Measurements from ENCODE around the gene ANAPC13.

Gene ANAPC13

DNA sequence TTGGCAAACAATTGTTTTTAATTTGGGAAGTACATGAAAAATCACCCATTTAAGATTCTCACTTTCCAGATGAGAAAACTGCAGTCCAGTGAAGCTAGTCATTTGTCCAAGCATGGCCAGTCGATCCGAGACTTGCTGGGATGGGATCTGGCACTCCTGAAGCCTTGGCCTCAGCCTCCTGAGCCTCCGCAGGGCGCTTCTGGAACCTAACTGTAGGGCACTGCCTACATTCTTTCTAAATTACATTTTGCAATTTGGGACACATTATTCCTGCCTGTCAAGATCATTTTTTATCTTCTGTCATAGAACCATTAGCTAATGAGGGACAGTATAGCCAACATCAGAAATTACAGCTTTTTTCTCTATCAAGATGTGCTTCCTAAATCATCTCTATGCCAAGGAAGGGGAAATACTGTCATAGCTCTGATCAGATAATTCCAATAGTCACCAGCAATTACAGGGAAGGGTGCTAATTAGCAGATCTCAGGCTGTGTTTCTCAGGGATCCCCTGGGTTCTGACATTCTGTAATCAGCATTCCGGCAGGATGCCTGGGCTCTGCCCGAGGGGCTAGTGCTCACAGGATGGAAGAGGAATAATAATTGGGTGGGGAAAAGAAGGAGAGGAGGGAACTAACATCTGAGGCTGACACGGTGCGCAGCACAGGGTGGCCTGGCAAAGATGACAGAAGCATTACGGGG lies 28.3 kb downstream of the ANAPC13 start:
- no peak for DNase-seq (ENCODE audit: low read depth, low spot score)

DNA sequence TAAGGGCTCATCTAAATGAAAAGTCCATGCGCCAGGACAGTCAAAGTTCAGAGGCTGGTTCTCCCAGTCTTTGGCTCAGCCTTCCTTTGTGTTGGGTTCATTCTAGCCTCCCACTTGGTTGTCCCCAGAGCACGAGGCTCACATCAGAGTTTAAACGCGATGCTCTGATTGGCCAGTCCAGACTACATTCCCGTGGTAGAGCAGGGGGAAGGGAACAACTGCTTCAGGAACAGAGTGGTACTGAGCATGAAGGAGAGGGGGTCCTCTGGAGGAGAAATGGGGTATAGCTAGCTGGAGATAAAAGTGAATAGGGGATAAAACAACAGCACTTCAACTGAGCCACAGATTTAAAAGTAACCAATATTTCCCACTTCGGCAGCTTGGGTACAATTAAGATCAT lies 32.2 kb downstream of the ANAPC13 start:
- peak; percentile 16 for DNase-seq (ENCODE audit: low read depth, low spot score)

DNA sequence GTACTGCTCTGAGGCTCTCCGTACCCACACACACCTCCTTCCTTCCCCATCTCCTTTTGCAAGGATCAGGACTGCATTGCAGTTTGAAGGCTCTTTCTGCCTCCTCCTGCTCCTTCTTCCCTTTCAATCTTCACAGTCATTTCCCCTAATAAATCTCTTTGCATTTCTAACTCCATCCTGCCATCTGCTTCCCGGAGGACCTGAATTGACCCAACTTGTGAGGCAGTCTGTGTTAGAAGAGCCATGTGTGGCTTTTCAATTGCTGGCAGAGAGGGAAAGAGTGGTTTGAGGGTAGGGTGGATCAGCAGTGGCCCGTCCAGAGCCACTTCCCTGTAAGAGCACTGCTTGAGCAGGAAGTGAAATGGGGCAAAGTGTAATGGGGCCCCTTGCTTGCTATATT lies 35.8 kb downstream of the ANAPC13 start:
- no peak for DNase-seq (ENCODE audit: low read depth, low spot score)

DNA sequence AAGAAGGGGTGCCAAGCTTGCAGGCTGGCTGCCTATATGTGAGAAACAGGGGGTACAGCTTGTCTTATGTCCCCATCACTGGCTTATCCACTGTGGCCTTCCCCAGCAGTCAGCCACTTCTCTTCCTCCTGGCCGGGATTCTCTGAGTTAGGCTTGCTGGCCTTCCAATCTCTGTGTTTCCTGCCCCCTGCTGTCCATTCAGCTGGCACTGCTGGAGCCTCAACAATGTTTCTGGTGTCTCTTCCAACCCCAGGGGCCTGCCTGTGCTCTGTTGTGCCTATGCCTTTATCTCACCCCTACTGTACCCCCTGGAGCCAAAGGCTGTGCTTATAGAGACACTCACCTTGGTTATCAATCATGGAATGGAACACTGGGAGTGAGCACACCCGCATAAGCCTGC lies 36.5 kb downstream of the ANAPC13 start:
- DNase-seq (ENCODE audit: low read depth, low spot score) = peak; percentile 44

DNA sequence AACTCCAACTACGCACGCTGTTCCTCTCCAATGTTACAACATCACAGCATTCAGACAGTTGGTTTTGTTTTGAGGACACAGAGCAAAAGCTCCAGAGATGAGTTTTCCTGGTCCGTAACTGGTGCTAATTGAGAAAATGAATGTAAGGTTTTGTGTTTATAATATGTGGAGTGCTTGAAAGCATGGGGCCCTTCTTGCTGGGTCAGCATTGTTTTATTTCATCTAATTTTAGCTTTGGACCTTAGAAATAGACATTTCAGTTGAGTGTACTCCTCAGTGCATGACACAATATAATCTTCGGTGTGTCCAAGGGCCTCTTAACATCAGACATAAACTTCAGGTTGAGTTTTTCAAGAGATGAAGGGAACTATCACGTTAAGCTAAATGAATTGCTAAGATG lies 37.1 kb downstream of the ANAPC13 start:
- no peak for DNase-seq (ENCODE audit: low read depth, low spot score)

DNA sequence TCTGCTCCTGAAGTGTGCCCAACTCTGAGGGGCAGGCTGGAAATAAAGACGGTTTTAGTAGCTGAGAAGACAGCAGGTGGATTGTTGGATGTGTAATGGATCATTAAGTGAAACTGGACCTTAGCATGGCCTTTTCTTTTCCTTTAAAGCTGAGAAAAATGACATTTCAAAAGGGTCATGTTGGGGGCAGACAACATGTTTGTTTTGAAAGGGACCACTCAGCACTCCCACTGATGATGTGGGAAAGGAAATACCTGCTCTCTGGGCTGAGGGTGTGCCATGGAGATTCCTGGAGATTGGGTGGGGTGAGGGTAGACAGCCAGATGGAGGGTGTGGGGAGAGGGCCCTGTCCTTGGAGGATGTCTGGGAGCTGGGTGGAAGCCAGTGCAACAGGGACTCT lies 38.4 kb downstream of the ANAPC13 start:
- no peak for DNase-seq (ENCODE audit: low read depth, low spot score)

DNA sequence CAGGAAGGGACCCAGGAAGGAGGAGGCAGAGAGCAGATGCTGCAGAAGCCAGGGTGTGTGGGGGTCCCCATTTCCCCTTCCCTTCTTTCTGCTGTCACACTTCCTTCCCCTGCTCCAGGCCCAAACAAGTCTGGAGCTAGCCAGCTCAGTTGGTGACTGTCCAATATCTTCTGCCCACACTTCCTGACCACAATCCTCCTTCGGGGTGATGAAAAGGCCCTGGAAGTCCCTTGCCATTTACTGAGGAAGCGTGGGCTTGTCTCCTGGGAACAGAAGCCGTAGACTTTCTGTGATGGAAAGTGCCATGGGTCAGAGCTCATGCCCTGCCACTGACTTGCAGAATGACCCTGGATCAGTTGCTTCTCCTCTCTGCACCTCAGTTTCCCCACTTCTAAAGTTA lies 39.0 kb downstream of the ANAPC13 start:
- DNase-seq (ENCODE audit: low read depth, low spot score) = peak; percentile 65

DNA sequence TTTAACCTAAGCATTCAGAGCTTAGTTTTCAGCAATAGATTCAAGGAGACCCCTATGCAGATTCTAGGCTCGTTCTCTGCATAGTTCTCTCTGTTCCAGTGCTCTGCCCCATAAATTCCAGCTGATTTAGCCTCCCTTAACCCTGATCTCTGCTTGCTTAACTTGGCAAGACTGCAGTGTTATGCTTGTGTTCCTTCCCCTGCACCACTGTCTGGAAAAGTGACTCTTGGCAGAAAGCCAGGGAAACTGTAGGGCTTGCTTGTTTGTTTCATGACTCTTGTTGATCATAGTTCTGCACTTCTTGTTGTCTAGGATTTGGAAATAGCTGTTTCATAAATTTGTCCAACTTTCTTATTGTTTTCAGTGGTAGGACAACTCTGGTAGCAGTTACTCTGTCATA lies 40.1 kb downstream of the ANAPC13 start:
- DNase-seq (ENCODE audit: low read depth, low spot score) = peak; percentile 74

DNA sequence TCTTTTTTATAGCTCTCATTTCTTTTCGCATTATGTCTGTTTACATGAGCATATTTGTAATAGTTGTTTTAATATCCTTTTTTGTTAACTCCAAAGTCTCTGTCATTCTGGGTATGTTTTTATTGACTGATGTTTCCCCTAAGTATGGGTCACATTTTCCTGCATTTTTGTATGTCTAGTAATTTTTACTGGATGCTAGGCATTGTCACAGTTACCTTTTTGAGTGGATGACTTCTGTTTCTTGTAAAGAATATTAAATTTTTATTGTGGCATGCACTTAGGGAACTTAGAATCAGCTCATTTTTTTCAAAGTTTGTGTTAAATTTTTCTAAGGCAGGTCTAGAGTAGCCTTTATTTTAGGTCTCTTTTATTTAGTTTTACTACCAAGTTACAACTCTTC lies 40.7 kb downstream of the ANAPC13 start:
- no peak for DNase-seq (ENCODE audit: low read depth, low spot score)

DNA sequence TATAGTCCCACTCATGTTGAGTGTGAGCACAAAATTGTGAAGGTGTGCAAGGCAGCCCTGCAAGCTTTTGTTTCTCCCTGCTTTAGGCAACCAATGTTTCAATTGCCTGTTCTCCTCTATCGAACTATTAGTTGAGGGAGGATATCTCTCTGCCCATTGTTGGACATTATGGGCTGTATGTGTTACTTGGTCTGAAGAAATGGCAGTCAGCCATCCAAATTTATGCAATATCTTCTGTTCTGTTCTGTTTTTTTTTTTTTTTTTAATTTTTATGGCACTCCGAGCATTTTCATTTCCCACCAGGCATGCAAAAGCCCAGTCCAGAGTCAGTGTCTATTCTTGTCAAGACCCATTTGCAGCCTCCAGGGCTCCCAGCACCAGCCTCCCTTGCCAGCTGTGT lies 44.0 kb downstream of the ANAPC13 start:
- DNase-seq (ENCODE audit: low read depth, low spot score) = no peak

DNA sequence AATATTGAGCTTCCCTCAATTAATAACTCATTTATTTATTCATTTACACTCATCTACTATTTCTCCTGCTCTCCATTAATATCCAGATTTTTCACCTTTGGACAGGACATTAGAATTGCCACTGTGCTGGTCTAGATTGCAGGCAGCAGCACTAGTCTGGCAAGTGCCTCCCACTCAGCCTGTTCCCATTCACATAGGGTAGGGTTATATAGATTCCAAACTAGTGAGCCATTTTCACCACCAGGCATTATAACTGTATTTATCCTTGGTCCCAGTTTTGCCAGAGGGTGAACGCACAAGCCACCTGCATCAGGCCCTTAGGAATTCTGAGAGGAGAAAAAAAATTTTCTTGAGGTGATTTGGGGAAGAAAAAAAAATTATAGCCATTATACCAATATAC lies 44.5 kb downstream of the ANAPC13 start:
- DNase-seq (ENCODE audit: low read depth, low spot score) = no peak

DNA sequence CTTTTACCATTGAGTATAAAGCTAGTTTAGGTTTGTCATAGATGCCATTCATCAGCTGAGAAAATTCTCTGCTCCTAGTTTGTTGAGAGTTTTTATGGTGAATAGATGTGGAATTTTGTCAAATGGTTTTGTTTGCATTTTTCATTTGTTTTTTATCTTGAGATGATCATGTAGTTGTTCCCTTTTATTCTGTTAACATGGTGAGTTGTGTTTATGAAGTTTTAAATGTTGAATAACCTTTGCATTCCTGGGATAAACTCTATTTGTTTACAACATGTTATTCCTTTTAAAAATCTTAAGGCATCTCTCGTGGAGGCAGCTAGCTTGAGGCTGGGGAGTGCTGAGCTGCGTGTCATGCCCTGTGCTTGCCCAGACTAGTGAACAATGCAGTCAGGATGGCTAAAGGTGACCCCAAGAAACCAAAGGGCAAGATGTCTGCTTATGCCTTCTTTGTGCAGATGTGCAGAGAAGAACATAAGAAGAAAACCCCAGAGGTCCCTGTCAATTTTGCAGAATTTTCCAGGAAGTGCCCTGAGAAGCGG lies 48.5 kb downstream of the ANAPC13 start:
- no peak for DNase-seq (ENCODE audit: low read depth, low spot score)

DNA sequence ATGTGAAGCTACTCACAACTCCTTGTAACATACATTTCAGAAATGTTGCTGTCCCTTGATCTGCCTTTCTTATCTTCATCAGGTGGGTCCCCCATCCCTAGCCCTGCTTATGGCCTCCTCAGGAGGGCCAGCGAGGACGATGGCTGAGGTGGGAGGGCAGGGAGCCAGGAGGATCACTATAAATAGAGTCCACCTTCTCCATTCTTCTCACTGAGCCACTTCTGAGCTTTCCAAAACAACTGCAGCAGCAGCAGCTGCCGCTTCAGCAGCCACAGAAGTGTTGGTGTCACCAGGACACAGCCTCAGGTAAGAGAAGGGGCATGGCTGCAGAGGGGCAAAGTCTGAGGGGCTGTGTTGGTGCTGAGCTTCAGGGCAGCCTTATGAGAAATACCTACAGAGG lies 53.5 kb downstream of the ANAPC13 start:
- no peak for DNase-seq (ENCODE audit: low read depth, low spot score)

DNA sequence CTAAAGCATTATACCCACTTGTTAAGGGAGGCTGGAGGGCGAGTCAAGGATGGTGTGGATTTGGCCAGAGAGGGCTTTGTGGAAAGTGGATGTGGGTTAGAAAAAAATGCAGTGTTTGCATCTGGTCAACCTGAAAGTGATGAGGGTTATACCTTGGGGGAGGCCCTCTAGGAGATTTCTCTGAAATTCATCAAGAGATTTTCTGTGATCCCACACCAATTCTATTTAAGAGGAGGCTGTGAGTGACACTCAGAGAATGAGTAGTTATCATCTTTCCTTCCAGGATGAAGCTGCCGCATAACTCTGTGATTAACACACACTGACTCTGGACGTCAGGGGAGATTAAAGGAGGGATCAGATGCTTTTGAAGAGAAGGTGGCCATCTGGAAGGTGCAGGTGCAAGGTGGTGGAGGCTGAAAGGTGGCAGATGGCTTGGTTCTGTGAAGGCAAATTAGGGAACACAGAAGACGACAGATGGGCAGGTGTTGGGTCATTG lies 54.8 kb downstream of the ANAPC13 start:
- no peak for DNase-seq (ENCODE audit: low read depth, low spot score)

DNA sequence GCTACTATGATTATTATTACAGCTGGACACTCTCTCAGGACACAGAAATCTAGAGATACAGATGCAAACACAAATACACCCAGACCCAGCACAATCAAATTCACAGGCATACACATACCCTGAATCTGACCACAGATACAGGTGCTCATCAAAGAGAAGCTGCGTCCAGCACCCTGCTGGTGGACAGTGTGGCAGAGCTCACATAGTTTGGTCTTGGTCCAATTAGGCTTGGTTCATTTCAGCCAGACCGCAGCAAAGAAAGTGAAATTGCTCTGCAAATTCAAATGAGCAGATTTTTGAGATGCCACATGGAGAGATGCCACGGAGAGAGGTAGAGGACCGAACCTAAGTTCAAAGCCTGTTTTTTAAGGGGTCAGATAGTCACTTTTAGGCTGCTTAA lies 55.6 kb downstream of the ANAPC13 start:
- DNase-seq (ENCODE audit: low read depth, low spot score) = peak; percentile 60

DNA sequence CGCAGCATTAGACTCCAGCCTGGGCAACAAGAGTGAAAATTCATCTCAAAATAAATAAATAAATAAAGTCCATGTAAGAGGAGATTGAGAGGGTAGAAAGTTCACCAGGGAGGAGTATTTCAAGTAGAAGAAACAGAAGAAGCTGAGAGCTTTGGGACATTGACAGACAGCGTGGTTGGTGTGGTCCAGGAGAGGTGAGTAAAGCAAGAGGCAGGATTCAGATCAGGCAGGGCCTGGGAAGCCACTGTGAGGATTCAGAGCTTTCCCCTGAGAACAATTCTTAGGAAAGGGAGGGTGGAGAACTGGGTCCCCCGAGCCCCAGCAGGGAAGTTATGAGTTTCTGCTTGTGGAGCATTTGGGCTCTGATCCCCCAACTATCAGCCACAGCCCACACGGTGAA lies 57.4 kb downstream of the ANAPC13 start:
- peak; percentile 59 for DNase-seq (ENCODE audit: low read depth, low spot score)

Measured in astrocyte of the hippocampus (primary cell).